Fibroblast of lung (primary cell): ENCODE data around the gene FRMD4A. TPM values are rescaled to one million over a fixed set of nuclear protein-coding genes. Genes with fewer than 3 reads are reported as not detected.

Experiments used
- DNase-seq, 2 donors: peaks; one replicate each; pipeline versions ENCODE4 v3.0.0 to v3.0.0-alpha.2; 2010; ENCODE audit warnings: low read depth in 2 of 2
- H2AFZ ChIP-seq: 2 replicates; pipeline ENCODE4 v1.5.1; 2012; ENCODE audit warnings: low read length, control low read depth, inconsistent platforms
- H3K27ac ChIP-seq: 2 replicates; pipeline ENCODE4 v1.5.1; 2011; ENCODE audit warnings: low read length, control low read depth; ENCODE audit not compliant: insufficient read depth
- H3K27me3 ChIP-seq: 2 replicates; pipeline ENCODE4 v1.5.1; 2011; ENCODE audit warnings: mild to moderate bottlenecking, low read length; ENCODE audit not compliant: control insufficient read depth, insufficient read depth
- H3K36me3 ChIP-seq: 2 replicates; pipeline ENCODE4 v1.5.1; 2011; ENCODE audit warnings: low read length; ENCODE audit not compliant: control insufficient read depth, insufficient read depth
- H3K4me1 ChIP-seq: 2 replicates; pipeline ENCODE4 v1.5.1; 2011; ENCODE audit warnings: low read length; ENCODE audit not compliant: control insufficient read depth, insufficient read depth; ENCODE audit errors: extremely low read depth
- H3K4me2 ChIP-seq: 2 replicates; pipeline ENCODE4 v1.5.1; 2011; ENCODE audit warnings: low read length, control low read depth; ENCODE audit not compliant: insufficient read depth; ENCODE audit errors: extremely low read depth
- H3K4me3 ChIP-seq, 4 experiments: fragments of 200-600 bp in 1 of 4; sonication (generic) in 1 of 4; replicated peaks in 1 of 4; 2 replicates each; pipeline ENCODE4 v1.5.1; 2011 to 2016; ENCODE audit warnings: low read length in 4 of 4, low read depth in 3 of 4, mild to moderate bottlenecking in 3 of 4, control low read depth in 2 of 4, inconsistent platforms in 1 of 4, mixed read lengths in 1 of 4; ENCODE audit not compliant: insufficient read depth in 1 of 4; ENCODE audit errors: control extremely low read depth in 1 of 4
- H3K79me2 ChIP-seq: 2 replicates; pipeline ENCODE4 v1.5.1; 2012; ENCODE audit warnings: mild to moderate bottlenecking, low read length, inconsistent platforms; ENCODE audit not compliant: control insufficient read depth, insufficient read depth
- H3K9ac ChIP-seq: 2 replicates; pipeline ENCODE4 v1.5.1; 2011; ENCODE audit warnings: mild to moderate bottlenecking, low read length, control low read depth; ENCODE audit not compliant: insufficient read depth
- H3K9me3 ChIP-seq: 2 replicates; pipeline ENCODE4 v1.5.1; 2012; ENCODE audit warnings: low read depth, low read length; ENCODE audit not compliant: control insufficient read depth, insufficient read depth
- H4K20me1 ChIP-seq: 2 replicates; pipeline ENCODE4 v1.5.1; 2011; ENCODE audit warnings: low read length; ENCODE audit not compliant: control insufficient read depth, insufficient read depth; ENCODE audit errors: extremely low read depth
- EZH2 ChIP-seq: IDR thresholded peaks from 2 replicates; pipeline ENCODE4 v1.5.1; 2012; ENCODE audit warnings: low read length, control low read depth, mild to moderate bottlenecking; ENCODE audit errors: missing control alignments
- polyA plus RNA-seq, 2 donors: library from polyadenylated mRNA; depleted of rRNA in 1 of 2; stranded (reverse) in 1 of 2; unstranded in 1 of 2; fragments of >200 nt; gene quantifications; 2 replicates each; pipeline ENCODE4 v1.2.1, GENCODE V29; 2011 to 2012; ENCODE audit warnings: missing spikeins in 1 of 2
- total RNA-seq: library from RNA; depleted of rRNA; stranded (reverse); fragments of >200 nt; gene quantifications from 2 replicates; pipeline ENCODE4 v1.2.1, GENCODE V29; 2014
- TF ChIP-seq, protein P1 (sequence below), 2 donors: IDR thresholded peaks in 1 of 2; conservative IDR thresholded peaks in 1 of 2; 1 replicate in 1 of 2; 2 replicates in 1 of 2; pipeline ENCODE4 v1.5.1; 2011 to 2012; ENCODE audit warnings: low read length in 2 of 2, control low read depth in 1 of 2, inconsistent platforms in 1 of 2, low read depth in 1 of 2, mild to moderate bottlenecking in 1 of 2

The FRMD4A gene
- total and polyA plus RNA-seq, 2 donors (not counting 1 experiment from before 2014, with no cell fraction given): 26.9 to 63.6 TPM

DNA sequence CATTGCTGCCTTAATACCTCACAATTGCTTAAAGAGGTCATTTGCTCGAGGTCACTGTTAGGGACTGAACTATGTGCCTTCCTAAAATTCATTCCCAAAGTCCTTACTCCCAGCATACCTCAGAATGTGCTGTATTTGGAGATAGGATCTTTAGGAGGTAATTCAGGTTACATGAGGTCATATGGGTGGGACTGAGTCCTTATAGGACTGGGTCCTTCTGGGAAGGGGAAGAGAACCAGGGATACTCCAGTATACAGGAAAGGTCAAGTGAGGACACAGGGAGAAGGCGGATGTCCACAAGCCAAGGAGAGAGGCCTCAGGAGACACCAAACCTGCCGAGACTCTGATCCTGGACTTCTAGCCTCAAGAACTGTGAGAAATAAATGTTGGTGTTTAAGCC, 490.7 kb downstream of the FRMD4A start:
- Histone ChIP-seq H4K20me1 (no peaks in the 10 kb centered on the region), H3K27me3 (no peaks in the 10 kb centered on the region), H3K4me3 (no peak overlapping the region), H3K79me2 (no peaks in the 10 kb centered on the region), H3K9me3 (no peaks in the 10 kb centered on the region), H3K4me2 (peak overlapping the region; percentile 19), H3K36me3 (no peaks in the 10 kb centered on the region), H3K27ac (peak overlapping the region; percentile 66), H2AFZ (no peak overlapping the region), H3K4me1 (peaks cover 22% of the 10 kb centered on the region), H3K9ac (no peak overlapping the region)
- no peak for DNase-seq
- no peak for TF ChIP-seq EZH2
- TF ChIP-seq, protein P1, sequence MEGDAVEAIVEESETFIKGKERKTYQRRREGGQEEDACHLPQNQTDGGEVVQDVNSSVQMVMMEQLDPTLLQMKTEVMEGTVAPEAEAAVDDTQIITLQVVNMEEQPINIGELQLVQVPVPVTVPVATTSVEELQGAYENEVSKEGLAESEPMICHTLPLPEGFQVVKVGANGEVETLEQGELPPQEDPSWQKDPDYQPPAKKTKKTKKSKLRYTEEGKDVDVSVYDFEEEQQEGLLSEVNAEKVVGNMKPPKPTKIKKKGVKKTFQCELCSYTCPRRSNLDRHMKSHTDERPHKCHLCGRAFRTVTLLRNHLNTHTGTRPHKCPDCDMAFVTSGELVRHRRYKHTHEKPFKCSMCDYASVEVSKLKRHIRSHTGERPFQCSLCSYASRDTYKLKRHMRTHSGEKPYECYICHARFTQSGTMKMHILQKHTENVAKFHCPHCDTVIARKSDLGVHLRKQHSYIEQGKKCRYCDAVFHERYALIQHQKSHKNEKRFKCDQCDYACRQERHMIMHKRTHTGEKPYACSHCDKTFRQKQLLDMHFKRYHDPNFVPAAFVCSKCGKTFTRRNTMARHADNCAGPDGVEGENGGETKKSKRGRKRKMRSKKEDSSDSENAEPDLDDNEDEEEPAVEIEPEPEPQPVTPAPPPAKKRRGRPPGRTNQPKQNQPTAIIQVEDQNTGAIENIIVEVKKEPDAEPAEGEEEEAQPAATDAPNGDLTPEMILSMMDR (conservative IDR thresholded peaks at IDR 0.05 in 1 of 2, IDR thresholded peaks at IDR 0.05 in 1 of 2; ENCODE audit: low read depth in 1 of 2, low read length in 2 of 2): no peak

DNA sequence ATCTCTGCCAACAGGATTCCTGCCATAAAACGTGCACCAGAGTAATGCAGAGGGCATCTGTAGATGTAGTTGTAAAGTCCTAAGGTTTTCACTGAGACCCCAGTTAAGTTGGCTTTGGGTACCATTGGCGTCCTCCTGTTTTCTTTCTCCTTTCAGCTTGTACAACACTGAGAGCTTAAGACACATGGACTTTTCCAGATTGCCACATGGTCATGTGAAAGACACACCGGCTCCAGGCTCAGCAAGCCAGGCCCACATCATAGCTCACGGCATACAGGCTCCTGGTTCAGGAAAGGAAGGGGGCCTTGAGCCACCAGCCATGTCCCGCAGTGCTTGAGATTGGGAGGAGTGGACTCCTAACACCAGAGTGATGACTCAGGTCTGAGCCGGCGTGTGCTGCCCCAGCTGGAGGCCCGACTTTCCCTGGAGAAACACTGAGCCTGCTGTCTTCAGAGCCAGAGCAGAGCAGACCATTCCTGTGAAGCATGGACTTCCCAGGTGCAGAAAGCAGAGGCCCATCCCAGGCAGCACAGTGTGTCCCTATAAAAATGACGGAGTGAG, 491.2 kb downstream of the FRMD4A start:
- Histone ChIP-seq H3K27me3 (no peaks in the 10 kb centered on the region), H3K4me2 (peak overlapping the region; percentile 19), H3K9me3 (no peaks in the 10 kb centered on the region), H4K20me1 (no peaks in the 10 kb centered on the region), H3K4me3 (no peak overlapping the region), H3K27ac (peak overlapping the region; percentile 66), H3K79me2 (no peaks in the 10 kb centered on the region), H3K4me1 (peaks cover 24% of the 10 kb centered on the region), H3K36me3 (no peaks in the 10 kb centered on the region), H3K9ac (no peak overlapping the region), H2AFZ (no peak overlapping the region)
- peak; percentile 90 to 92 for DNase-seq
- TF ChIP-seq, protein P1 (conservative IDR thresholded peaks at IDR 0.05 in 1 of 2, IDR thresholded peaks at IDR 0.05 in 1 of 2; ENCODE audit: low read depth in 1 of 2, low read length in 2 of 2): no peak
- no peak for TF ChIP-seq EZH2

DNA sequence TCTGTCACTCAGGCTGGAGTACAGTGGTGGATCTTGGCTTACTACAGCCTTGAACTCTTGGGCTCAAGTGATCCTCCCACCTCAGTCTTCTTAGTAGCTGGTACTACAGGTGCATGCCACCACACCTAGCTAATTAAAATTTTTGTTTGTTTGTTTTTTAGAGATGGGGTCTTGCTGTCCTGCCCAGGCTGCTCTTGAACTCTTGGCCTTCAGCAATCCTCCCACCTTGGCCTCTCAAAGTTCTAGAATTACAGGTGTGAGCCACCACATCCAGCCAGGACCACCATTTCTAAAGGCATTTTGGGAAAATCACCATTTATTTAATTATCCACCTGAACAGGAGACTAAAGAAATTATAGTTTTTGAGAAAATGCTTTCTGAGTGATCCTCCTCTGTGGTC, 491.7 kb downstream of the FRMD4A start:
- H3K36me3 ChIP-seq: no peaks in the 10 kb centered on the region
- H3K9me3 ChIP-seq: no peaks in the 10 kb centered on the region
- no peak overlapping the region for H2AFZ ChIP-seq
- H3K4me3 ChIP-seq: no peak overlapping the region
- no peaks in the 10 kb centered on the region for H3K79me2 ChIP-seq
- H3K27ac ChIP-seq: peak overlapping the region; percentile 66
- no peak overlapping the region for H3K4me2 ChIP-seq
- no peaks in the 10 kb centered on the region for H3K27me3 ChIP-seq
- H4K20me1 ChIP-seq: no peaks in the 10 kb centered on the region
- TF ChIP-seq, protein P1 (conservative IDR thresholded peaks at IDR 0.05 in 1 of 2, IDR thresholded peaks at IDR 0.05 in 1 of 2; ENCODE audit: low read depth in 1 of 2, low read length in 2 of 2): no peak
- no peak for TF ChIP-seq EZH2
- no peak overlapping the region for H3K9ac ChIP-seq
- peaks cover 26% of the 10 kb centered on the region for H3K4me1 ChIP-seq
- no peak for DNase-seq
